ENCODE measurements around the gene ALG8.

DNA sequence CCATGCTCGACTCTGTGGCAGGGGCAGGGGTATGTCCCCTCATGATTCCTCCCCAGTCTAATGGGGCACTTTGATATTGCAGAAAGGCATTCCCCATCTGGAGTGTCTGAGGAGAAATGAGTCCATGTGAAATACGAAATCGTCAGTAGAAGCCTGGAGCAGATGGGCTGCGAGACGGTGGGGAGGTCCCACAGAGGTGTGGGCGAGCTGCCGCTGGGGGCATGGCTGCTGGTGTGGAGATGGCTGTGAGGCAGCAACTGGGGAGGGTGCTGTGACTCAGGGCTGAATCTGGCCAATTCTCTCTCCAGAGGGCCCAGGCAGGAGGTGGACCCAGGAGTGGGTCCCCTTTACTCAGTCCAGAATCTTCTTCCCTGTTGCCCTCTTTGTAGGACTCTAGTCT lies 37.8 kb upstream of the ALG8 start:
- TF ChIP-seq, protein P1, sequence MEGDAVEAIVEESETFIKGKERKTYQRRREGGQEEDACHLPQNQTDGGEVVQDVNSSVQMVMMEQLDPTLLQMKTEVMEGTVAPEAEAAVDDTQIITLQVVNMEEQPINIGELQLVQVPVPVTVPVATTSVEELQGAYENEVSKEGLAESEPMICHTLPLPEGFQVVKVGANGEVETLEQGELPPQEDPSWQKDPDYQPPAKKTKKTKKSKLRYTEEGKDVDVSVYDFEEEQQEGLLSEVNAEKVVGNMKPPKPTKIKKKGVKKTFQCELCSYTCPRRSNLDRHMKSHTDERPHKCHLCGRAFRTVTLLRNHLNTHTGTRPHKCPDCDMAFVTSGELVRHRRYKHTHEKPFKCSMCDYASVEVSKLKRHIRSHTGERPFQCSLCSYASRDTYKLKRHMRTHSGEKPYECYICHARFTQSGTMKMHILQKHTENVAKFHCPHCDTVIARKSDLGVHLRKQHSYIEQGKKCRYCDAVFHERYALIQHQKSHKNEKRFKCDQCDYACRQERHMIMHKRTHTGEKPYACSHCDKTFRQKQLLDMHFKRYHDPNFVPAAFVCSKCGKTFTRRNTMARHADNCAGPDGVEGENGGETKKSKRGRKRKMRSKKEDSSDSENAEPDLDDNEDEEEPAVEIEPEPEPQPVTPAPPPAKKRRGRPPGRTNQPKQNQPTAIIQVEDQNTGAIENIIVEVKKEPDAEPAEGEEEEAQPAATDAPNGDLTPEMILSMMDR (IDR thresholded peaks at IDR 0.05), result no peak
- TF ChIP-seq POLR2A (IDR thresholded peaks at IDR 0.05), result no peak

All from tibial nerve (tissue), 3 donors.